EL (cell line): ENCODE measurements around the gene ACOXL.
A peak's percentile ranks its signal among the peaks of the same experiment; 100 is the strongest.

Experiments
- DNase-seq: peaks from one replicate; pipeline ENCODE4 v3.0.0-alpha.2; 2016

The ACOXL gene

DNA sequence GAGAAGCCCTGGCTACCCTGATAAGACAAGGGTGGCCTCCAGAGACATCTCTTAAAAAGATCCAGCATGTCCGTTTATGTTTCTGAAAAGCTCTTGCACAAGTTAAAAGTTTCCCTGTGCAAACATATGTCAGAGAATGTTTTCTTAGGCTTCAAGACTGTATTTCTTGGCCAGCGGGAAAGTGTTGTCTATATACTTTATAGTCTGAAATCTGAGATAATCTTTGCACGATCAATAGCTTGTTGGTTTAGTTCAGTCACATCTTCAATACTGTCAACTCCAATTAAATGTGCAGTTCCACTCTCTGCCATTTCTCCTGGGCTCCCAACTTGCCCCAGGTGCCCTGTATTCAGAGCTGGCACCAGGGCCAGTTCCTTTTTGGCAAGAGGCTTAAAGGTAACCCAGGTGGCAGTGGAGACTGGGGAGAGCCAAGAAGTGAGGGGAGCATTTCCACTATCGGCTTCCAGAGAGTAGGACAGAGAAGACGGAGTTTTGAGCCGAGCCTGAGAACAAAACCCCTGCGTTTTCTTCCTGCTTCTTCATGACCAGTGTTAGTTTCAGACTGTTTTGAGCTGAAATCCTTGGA lies 64.4 kb downstream of the ACOXL start:
- DNase-seq = no peak

DNA sequence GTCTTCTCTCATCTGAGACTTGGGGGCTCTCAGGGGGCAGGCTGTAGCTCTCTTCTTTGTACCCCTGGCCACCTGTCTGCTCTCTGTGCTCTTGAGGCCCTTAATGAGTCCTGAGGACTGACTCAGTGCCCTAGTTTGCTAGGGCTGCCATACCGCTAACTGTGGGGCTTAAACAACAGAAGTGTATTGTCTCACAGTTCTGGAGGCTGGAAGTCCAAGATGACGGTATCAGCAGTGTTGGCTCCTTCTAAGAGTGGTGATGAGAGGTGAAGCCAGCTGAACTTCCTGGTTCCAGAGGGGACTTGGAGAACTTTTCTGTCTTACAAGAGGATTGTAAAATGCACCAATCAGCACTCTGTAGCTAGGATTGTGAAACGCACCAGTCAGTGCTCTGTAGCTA lies 67.0 kb downstream of the ACOXL start:
- DNase-seq = no peak

DNA sequence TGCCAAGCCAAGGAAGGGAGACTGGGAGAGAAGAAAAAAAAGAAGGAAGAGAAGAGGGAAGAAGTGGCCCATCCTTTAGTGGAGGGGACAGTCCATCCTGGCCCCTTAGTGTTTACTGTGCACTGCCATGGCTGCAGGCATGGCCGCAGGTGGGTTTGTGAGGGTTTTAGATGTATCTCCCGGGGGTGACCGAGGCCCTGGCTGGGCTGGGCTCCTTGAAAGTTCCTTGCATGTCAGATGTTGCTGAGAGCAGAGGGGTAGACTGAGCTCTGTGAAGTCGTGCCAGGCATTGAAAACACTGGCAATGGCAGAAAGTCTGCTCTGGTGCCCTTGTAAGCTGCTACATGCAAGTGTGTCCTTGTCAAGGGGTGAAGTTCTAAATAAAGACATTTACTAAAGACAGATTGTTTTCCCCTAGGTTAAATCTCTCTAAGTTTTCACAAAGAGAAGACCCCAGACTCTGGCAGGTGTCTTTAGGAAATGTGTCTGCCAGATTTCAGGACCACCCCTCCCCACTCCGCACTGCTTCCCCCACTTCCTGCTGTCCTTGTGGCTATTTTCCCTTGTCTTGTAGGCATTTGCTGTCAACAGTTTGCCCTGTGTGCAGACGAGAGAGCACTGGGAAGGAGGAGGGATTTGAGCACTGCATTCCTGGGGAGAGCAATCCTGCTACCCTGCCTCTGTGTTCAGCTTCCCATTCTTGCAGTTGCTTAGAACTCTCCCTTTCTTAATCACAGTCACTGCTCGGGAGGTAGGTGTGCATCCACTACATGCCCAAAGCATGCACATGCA lies 68.4 kb downstream of the ACOXL start:
- no peak for DNase-seq

DNA sequence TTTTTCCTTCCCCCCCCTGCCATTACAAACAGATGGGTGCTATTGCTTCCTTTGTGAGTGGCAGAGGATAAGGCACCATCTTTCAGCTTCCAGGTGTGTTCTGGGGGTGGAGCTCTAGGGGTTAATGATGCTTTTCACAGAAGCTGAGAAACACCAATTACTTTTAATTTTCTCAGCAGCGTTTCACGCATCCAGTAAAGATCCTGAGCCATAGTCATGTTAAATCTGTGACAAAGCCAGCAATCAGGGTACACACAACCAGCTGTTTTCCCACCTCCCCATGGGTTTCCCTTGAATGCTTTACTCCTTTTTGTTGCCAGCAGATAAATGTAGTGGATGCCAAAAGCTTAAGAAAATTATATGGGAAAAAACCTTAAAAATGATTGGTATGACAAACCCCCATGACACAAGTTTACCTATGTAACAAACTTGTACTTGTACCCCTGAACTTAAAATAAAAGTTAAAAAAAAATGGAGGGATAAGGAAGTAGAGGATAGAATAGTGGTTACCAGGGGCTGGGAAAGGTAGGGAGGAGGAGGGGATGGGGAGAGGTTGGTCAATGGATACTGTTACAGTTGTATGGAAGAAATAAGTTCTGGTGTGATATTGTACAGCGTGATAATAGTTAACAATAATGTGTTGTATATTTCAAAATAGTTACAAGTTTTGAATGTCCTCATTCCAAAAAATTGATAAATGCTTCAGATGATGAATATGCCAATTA lies 70.0 kb downstream of the ACOXL start:
- DNase-seq = no peak

DNA sequence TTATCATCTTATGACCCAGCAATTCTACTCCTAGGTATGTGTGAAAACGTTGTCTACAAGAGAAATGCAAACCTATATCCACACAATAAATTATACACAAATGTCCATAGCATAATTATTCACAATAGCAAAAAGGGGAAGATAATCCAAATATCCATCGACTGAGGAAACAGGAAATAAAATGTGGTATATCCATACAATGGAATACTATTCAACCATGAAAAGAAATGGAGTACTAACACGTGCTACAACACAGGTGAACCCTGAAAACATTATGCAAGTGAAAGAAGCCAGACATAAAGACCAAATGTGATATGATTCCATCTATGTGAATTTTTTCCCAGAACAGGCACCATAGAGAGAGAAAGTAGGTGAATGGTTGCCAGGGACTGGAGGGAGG lies 72.1 kb downstream of the ACOXL start:
- DNase-seq = no peak

DNA sequence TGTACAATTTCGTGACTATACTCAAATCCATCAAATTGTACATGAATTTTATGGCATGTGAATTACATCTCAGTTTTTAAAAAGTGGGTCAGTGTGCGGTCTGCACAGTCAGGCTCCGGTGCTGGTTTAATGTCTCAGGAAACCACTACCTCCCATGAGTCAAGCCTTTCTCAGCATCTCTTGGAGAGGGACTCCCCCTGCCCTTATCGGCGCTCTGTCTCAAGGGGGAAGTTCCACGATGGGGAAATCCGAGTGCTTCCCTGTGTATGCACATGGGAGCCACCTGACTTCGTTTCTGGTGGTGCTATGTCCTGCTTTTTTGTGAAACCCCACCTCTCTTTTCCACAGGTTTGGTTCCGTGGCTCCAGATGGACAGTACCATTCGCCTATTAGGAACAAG lies 72.5 kb downstream of the ACOXL start:
- no peak for DNase-seq

DNA sequence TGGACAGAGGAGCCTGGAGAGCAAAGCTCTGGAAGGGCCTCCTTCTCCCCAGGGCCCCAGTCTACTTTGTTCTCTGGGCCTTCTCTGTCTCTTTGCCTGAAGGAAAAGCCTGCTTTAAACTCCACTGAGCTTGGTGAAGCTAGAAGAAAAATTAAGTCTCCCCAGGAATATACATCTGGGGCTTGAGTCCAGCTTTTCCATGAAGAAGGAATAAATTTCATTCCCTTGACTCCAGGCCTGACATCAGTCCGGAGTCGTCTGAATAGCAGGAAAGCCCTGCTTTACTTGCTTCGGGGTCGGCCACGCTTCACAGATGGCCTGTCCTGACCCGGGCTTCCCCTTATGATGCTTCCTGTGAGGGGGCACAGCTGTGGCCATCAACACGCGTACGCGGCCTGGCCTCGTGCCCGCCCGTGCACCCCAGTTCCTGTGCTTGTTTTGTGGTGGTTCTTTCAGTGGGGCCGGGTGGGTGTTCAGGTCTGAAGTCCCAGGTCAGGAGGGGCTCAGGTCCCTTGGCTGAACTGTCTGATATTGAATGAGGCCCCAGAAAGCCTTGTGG lies 73.6 kb downstream of the ACOXL start:
- no peak for DNase-seq

DNA sequence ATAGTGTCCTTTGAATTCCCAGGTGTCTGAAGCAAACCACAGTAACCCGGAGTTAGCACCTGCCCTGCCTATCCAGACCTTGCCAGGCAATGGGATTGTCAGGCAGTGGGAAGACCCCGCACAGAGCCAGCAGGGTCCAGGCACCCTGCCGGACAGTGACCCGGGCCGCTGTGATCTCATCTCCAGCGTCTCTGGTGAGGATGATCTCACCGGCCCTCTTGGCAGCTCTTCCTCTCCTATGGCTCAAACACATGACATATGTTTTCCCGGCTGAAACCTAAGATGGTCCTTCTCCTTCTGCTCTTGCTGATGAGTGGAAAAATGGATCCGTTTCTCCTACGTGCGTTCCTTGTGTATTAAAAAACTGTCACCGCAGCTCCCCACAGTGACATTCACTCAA lies 75.1 kb downstream of the ACOXL start:
- DNase-seq = peak; percentile 48

DNA sequence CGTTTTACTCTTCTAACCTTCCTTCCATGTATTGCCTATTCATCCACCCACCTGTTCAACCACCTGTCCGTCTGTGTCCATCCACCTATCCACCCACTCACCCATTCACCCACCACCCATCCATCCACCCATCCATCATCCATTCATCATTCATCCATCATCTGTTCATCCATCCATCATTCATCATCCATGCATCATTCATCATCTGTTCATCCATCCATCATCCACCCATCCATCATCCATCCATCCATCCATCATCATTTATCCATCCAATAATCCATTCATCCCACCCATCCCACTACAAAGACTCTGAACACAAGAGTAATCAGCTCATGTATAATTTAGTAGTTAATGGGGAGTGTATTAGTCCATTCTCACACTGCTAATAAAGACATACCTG lies 78.0 kb downstream of the ACOXL start:
- no peak for DNase-seq

DNA sequence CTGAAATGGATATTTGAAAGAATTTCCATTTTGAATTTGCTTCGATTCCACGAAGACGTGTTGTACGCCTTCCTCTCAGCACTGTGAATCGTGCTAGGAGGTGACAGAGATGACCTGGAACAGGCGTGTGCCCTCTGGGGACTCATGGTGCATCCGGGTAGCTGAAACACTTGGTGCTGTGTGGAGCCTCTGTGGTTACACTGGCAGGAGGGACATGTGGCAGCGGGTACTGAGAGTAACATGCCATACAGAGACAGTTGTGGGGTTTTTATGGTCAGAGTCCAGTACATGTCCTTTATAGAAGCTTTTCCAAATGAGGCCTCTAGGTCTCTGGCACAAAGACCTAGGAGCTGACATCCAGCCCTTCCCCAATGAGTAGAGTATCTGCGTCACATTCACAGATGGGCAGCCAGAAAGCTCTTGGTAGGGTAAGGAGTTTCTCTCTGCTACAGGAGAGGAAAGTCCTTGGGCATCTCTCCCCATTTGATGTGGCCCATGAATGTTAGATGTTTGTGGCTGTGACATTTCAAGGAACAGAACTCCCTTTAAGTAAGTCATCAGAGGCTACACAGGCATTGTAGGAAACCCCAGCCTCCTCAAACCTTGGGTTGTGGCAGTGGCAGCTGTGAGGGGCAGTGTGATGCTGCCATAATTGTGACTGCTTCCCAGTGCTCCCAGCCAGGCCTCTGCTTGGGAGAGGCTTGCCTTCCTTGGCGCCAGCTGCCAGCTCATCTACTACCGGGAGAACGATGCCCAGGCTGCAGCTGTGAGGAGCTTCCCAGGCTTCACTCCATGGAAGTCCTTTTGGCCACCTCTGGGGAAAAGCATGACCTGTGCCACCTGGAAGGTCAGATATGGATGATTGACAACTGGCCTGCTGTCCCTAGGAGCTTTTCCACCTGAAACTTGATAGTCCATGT lies 80.6 kb downstream of the ACOXL start:
- no peak for DNase-seq

DNA sequence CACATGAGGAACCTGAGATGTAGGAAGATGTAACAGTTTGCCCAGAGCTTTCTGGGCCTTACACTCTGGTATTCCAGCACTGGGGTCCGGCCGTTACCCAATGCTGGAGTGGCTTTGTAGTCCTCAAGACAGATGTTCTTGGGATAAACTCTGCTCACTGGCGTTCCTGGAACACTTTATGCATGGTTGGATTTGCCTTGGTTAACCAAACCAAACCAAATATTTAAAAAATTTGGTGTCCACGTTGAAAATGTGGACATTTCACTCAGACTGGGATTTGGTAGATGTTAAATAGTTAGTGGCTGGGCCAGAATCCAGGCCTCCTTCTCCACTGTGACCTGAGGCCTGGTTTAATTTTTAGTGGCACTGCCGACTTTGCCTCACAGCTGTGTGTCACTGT lies 81.5 kb downstream of the ACOXL start:
- no peak for DNase-seq

DNA sequence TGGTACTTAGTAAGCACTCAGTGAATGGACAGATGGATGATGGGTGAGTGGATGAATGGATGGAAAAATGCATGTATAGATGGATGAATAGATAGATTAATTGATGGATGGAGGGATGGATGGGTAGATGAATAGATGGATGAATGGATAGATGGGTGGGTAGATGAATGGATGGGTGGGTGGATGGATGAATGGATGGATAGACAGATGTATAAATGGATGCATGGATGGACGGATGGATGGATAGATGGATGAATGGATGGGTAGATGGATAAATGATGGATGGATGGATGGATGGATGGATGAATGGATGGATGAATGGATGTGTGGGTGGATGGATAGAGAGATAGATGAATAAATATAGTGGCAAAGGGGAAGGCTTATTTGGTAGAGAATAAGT lies 83.6 kb downstream of the ACOXL start:
- DNase-seq = no peak

DNA sequence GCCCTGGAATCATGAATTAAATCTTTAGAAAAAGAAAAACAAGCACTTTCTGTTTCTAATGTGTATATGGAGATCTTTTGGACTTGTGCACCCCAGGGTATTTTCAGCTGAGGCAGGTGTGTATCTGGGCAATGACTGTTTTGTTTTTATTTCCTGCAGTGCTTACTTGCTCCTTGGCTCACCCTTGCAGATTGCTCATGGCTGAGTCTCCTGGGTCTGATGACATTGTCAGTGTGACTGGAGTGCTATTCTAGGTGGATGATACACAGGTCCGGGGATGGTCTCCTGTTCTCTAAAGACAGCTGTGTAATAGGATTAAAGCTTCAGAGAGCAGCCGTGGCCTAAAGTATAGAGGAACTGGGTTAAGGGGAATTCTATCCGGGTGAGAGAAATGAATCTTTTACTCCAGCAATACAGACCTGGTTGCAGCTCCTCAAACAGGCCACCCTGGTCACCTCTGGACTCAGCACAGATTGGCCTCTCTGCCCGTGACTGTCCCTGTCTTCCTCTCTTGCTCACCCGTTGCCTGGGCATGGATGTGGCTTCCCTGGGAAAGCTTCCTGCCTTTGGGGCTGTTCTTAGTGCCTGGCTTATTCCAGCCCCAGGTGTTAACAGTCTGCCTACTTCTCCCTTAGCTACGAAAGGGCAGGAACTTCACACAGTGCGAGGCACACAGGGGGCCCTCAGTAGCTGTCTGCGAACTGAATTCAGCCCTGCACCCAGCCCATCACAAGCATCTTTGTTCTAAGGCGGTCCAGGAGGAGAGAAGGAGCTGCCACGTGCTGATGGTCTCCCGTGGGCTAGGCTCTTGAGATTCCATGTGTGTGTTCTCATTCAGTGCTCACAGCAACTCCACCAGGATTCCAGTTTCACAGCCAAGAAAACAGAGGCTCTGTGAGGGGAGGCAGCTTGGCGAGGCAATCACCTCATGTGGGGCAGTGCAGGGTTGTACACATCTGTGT lies 84.3 kb downstream of the ACOXL start:
- DNase-seq = no peak

DNA sequence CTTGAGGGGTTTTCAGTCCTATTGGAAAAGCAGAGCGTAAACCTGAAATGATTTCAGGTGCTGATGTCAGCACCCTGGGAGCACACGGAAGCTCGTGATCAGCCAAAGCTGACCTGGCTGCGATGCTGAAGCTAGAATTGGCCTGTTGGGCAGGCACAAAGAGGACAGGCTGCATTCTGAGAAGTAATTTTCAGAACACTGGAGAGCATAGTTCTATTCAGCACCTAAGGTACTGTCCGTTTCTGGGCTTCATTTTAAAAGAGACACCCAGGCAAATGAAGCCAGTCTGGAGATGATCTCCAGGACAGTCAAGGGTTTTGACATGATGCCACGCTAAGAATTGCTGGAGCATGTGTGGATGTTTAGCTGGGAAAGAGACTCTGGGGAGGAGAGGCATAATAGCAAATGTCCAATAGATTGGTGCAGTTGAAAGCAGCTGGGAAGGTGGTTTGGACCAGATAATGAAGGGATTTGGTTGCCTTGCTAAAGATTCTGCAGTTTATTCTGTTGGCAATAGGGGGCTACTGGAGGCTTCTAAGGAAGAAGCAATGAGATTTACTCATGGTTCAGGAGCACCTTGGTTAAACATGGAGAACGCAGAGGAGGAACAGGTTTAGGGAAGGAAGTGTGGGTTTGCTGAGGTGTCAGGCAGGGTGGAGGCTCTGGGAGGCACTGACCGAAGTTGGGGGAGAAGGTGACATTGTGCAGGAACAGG lies 86.6 kb downstream of the ACOXL start:
- DNase-seq = no peak

DNA sequence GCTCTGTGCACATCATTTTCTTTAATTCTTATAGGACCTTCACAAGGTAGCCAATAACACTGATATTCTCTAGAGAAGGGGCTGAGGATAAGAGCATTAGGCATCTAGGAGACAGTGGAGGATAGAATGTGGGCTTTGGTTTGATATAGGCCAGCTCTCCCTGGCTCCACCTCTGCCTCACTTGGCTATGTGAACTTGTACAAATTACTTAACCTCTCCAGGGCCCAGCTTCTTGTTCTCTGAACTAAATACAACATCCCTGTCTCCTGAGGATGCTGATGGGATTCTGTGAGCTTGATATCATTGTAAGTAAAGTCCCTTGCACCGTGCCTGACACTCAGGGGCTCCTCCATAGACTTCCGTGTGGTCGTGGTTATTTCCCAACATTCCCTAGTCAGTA lies 87.3 kb downstream of the ACOXL start:
- no peak for DNase-seq

DNA sequence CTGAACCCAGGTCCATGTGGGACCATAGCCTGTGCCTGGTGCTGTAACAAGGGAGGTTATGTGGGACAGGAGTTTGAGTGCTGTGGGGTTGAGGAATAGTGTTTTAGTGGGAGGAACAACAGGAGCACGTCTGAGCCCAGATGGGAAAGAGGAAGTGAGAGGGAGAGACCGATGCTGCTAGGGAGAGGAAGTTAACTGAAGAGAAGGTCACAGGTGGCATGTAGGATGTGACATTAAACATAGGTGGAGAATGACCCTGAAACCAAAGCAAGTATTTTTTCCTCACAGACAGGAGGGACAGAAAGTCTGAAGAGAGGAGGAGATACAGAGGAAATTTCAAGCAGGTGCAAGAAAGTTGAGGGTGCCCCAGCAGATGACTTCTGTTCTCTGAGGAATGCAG lies 87.8 kb downstream of the ACOXL start:
- no peak for DNase-seq

DNA sequence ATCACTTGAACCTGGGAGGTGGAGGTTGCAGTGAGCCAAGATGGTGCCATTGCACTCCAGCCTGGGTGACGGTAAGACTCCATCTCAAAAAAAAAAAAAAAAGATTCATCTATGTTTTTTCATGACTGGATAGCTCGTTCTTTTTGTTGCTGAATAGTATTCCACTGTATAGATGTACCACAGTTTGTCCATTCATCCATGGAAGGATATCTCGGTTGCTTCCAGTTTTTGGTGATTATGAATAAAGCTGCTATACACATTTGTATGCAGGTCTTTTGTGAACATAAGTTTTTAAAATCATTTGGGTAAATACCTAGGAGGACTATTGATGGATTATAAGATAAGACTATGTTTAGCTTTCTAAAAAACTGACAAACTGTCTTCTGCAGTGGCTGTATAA lies 90.8 kb downstream of the ACOXL start:
- no peak for DNase-seq

DNA sequence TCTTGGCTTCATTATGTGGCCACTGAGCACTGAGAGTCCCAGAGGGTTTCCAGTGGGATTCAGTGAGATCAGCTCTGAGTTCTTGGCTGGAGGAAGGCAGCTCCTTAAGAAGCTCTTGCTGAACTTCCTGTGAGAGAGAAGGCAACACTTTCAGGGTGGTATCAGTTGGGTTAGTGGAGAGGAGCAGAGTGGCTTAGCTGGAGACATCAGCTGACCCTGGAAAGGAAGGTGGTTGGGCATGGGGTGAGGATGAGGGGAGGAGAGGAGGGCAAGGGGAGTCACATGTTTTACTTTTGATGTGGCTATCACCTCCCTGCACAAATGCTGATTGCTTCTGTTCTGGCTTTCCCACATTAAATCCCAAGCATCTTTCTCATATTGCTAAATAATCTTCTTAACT lies 95.1 kb downstream of the ACOXL start:
- no peak for DNase-seq

DNA sequence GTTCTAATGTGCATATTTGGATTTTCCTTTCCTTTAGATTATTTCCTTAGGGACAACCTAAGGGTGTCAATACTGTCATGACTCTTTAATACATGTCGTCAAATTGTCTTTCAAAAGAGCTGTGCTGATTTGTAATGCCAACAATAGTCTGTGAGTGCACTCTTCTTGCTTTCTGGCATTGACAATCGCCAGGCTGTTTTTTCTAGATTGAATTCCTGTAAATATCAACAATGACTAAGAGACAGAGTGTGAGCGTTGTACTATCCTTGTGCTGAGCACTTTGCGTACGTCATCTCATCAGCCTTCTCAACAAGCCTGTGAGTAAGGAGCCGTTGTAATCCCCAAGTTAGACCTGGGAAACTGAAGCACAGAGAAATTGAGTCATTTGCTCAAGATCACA lies 96.0 kb downstream of the ACOXL start:
- DNase-seq = no peak

DNA sequence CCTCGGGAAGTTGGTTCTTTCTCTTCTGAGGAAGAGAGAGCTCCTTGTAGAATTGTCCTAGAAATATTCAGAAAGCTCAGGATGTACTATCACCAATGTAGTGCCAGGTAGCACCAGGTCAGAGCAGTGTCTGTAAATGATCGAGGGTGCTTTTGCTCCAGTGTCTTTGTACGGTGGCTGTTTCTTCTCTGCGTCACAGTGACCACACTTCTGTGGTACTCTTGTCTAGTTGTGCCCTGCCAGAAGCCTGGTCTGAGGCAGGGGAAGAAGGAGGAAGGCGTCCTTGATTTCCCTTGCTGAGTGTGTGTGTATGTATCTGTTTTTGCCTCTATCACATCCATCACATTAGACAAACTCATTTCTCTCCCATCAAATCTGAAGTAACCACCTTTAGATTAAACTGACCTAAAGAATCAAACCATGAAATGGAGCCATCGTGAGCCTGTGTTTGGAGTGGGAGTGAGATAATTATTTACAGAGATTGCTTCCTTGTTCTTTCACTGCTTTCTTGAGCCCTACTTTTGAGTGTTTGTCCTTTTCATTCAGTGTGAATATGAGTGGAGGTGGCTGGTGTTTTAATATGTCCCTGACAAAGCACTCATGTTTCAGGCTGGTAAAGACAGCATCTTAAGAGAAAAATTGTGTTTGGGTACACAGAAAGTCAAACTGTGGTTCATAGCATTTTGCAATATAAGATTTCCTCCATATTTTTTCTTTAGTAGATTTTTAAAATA lies 97.2 kb downstream of the ACOXL start:
- no peak for DNase-seq
